ENCODE measurements around the gene ROBO1.

ROBO1 gene

DNA sequence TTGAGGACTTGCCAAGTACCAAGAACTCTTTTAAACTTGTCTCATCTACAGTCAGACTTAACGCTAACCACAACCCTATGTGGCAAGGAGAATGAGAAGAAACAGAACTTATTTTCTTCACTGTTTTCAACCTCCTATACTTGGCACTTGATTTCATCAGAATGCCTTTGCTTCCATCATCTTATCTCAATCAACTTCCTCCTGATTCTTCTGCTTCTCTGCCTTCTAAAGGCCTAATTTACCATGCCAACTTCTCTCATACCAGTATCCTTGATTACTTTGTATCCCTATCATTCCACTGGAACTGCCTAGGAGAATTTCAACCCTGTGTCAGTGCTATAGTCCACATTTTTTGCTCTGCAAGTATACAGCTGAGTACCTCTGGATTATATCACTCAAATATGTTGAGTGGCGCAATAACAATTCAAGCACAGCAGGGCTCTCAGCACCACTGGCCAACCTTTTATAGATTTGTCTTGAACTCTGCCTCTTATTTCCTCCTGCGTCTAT is 413.6 kb downstream of the ROBO1 start:
- in situ Hi-C loops (cut with HindIII; ENCODE audit: low sequenced_read_pairs): no loop called here
- no peak for DNase-seq (ENCODE audit: low read depth, low spot score)
- TF ChIP-seq, protein P1, sequence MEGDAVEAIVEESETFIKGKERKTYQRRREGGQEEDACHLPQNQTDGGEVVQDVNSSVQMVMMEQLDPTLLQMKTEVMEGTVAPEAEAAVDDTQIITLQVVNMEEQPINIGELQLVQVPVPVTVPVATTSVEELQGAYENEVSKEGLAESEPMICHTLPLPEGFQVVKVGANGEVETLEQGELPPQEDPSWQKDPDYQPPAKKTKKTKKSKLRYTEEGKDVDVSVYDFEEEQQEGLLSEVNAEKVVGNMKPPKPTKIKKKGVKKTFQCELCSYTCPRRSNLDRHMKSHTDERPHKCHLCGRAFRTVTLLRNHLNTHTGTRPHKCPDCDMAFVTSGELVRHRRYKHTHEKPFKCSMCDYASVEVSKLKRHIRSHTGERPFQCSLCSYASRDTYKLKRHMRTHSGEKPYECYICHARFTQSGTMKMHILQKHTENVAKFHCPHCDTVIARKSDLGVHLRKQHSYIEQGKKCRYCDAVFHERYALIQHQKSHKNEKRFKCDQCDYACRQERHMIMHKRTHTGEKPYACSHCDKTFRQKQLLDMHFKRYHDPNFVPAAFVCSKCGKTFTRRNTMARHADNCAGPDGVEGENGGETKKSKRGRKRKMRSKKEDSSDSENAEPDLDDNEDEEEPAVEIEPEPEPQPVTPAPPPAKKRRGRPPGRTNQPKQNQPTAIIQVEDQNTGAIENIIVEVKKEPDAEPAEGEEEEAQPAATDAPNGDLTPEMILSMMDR (IDR thresholded peaks at IDR 0.05; ENCODE audit: low read depth, low read length): no peak
- H3K4me3 ChIP-seq (ENCODE audit: low read depth, low read length): no peak overlapping the region

GRCh38 chr3:79351699-79352098 is 416.1 kb downstream of the ROBO1 start:
- TF ChIP-seq, protein P1 (IDR thresholded peaks at IDR 0.05; ENCODE audit: low read depth, low read length): no peak
- in situ Hi-C loops (cut with HindIII; ENCODE audit: low sequenced_read_pairs): no loop called here
- DNase-seq (ENCODE audit: low read depth, low spot score): no peak
- no peak overlapping the region for H3K4me3 ChIP-seq (ENCODE audit: low read depth, low read length)

DNA sequence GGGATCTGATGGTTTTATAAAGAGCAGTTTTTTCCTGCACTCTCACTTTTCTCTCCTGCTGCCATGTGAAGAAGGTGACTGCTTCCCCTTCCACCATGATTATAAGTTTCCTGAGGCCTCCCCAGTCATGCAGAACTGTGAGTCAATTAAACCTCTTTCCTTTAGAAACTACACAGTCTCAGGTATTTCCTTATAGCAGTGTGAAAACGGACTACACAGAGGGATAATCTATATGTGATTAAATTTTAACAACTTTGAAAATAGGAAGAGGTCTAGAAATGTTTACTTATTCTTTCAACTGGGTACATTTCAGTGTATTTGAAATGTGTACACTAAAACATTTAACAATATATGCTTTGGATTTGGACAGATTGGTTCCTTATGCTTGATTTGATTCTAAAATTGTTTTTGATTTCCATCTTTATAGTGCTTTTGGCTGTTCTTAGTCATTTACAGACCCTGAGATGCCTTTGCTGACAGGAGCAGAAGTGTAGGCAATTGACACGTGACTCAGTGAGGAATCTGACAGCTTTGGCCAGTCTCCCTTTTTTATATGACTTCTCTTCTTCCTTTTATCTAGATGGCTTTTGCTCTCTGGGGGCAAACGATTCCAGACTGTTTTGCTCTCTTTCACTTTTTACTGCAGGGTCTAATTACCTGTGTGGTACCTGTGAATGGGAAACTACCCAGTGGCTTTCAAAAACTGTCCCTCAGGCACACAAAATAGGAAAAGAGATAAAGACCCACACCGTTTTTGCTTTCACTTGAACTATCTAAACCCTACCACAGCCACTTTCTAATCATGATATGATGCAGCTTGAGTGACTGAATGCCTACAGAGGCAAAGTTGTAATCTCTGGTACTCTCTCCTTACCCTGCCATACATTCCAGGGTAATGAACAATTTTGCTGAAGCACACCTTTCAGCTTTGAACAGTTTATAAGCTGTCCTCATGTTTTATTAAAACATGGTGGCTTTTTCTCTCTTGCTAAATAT is 422.6 kb downstream of the ROBO1 start:
- TF ChIP-seq, protein P1 (IDR thresholded peaks at IDR 0.05; ENCODE audit: low read depth, low read length): no peak
- no peak for DNase-seq (ENCODE audit: low read depth, low spot score)
- H3K4me3 ChIP-seq (ENCODE audit: low read depth, low read length): no peak overlapping the region
- in situ Hi-C loops (cut with HindIII; ENCODE audit: low sequenced_read_pairs): no loop called here

DNA sequence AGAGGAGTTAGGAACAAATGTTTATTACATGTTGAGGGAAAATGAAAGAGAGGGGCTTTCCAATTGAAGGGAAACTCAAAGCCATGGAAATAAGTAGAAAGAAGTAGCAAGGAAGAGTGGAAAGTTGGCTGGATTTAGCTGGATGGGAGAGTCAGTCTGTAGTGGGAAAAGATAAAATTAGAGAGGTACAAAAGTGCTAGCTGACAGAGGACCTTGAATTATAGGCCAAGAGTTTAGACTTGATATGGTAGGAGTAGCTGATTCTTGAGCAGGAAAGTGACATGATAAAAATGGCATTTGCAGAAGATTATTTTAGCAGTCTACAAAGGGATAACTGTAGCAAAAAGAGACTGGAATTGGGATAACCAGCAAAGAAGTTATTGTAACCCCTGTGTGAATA is 425.8 kb downstream of the ROBO1 start:
- H3K4me3 ChIP-seq (ENCODE audit: low read depth, low read length): no peak overlapping the region
- in situ Hi-C loops (cut with HindIII; ENCODE audit: low sequenced_read_pairs): no loop called here
- DNase-seq (ENCODE audit: low read depth, low spot score): no peak
- TF ChIP-seq, protein P1 (IDR thresholded peaks at IDR 0.05; ENCODE audit: low read depth, low read length): no peak

- TF ChIP-seq, protein P1 (IDR thresholded peaks at IDR 0.05; ENCODE audit: low read depth, low read length): no peak
- H3K4me3 ChIP-seq (ENCODE audit: low read depth, low read length): no peak overlapping the region
- DNase-seq (ENCODE audit: low read depth, low spot score): no peak
- in situ Hi-C loops (cut with HindIII; ENCODE audit: low sequenced_read_pairs): no loop called here
Measured at GRCh38 chr3:79339846-79340245, 428.0 kb downstream of the ROBO1 start.

DNA sequence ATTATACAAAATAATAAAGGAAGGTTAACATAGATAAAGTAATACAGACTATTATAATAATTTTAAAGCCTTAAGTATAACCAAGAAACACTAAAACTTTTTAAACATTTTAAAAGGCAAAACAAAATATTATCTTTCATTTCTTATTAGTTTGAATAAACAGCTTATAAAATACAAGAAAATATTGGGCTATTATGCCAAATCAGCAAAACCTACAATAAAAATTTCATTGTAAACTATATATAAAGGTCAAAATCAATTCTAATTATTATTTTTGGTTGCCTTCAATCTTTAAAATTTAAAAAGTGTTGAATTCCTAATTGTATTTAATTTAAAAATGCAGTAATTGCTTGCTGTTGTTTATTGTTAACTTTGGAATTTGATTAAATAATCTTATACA is 430.0 kb downstream of the ROBO1 start:
- no peak overlapping the region for H3K4me3 ChIP-seq (ENCODE audit: low read depth, low read length)
- in situ Hi-C loops (cut with HindIII; ENCODE audit: low sequenced_read_pairs): no loop called here

More for the DNA sequence above, 430.0 kb downstream of the ROBO1 start:
- TF ChIP-seq, protein P1 (IDR thresholded peaks at IDR 0.05; ENCODE audit: low read depth, low read length): no peak
- no peak for DNase-seq (ENCODE audit: low read depth, low spot score)
